H9 (cell line): ENCODE results near the gene ABHD17B. TPM values are rescaled to one million over a fixed set of nuclear protein-coding genes. Genes with fewer than 3 reads are reported as not detected.
A peak's percentile ranks its signal among the peaks of the same experiment; 100 is the strongest.

Experiments used
- DNase-seq: peaks from one replicate; pipeline ENCODE4 v3.0.0-alpha.2; 2017
- H2AFZ ChIP-seq: one replicate; pipeline ENCODE4 v1.6.1; 2013; ENCODE audit warnings: mild to moderate bottlenecking, low read length, control low read depth, moderate library complexity
- H2AK5ac ChIP-seq: 2 replicates; pipeline ENCODE4 v1.6.1; 2013; ENCODE audit warnings: low read length, control low read depth, mixed read lengths; ENCODE audit not compliant: insufficient read length
- H2BK120ac ChIP-seq: one replicate; pipeline ENCODE4 v1.6.1; 2013; ENCODE audit warnings: low read depth, mild to moderate bottlenecking, low read length, control low read depth, inconsistent platforms; ENCODE audit not compliant: poor library complexity, severe bottlenecking
- H2BK12ac ChIP-seq: 2 replicates; pipeline ENCODE4 v1.6.1; 2013; ENCODE audit warnings: low read length, control low read depth, mixed read lengths, low read depth; ENCODE audit not compliant: insufficient read length
- H2BK15ac ChIP-seq: 2 replicates; pipeline ENCODE4 v1.6.1; 2013; ENCODE audit warnings: low read depth, low read length, control low read depth
- H2BK20ac ChIP-seq: one replicate; pipeline ENCODE4 v1.6.1; 2013; ENCODE audit warnings: low read depth, mild to moderate bottlenecking, low read length, control low read depth, inconsistent platforms; ENCODE audit not compliant: poor library complexity, severe bottlenecking
- H2BK5ac ChIP-seq: 2 replicates; pipeline ENCODE4 v1.6.1; 2013; ENCODE audit warnings: low read length, control low read depth, mixed read lengths; ENCODE audit not compliant: insufficient read length
- H3K14ac ChIP-seq: 2 replicates; pipeline ENCODE4 v1.6.1; 2013; ENCODE audit warnings: low read length, control low read depth; ENCODE audit not compliant: insufficient read depth
- H3K18ac ChIP-seq: 2 replicates; pipeline ENCODE4 v1.6.1; 2013; ENCODE audit warnings: low read depth, mild to moderate bottlenecking, mixed read lengths, low read length, control low read depth; ENCODE audit not compliant: insufficient read length
- H3K23ac ChIP-seq: 2 replicates; pipeline ENCODE4 v1.6.1; 2013; ENCODE audit warnings: low read length, control low read depth, mixed read lengths, low read depth; ENCODE audit not compliant: insufficient read length
- H3K23me2 ChIP-seq: 2 replicates; pipeline ENCODE4 v1.6.1; 2013; ENCODE audit warnings: low read depth, mild to moderate bottlenecking, mixed read lengths, low read length, control low read depth; ENCODE audit not compliant: insufficient read length, poor library complexity, severe bottlenecking
- H3K27ac ChIP-seq: 2 replicates; pipeline ENCODE4 v1.5.1; 2013; ENCODE audit warnings: low read length, control low read depth, mixed read lengths, low read depth; ENCODE audit not compliant: insufficient read length
- H3K27me3 ChIP-seq: 2 replicates; pipeline ENCODE4 v1.6.1; 2013; ENCODE audit warnings: low read length, control low read depth, inconsistent platforms; ENCODE audit not compliant: insufficient read depth
- H3K4ac ChIP-seq: 2 replicates; pipeline ENCODE4 v1.6.1; 2013; ENCODE audit warnings: low read depth, mild to moderate bottlenecking, control low read depth, inconsistent platforms, low read length, moderate library complexity
- H3K4me1 ChIP-seq: 2 replicates; pipeline ENCODE4 v1.6.1; 2013; ENCODE audit warnings: low read length, control low read depth, inconsistent platforms; ENCODE audit not compliant: insufficient read depth
- H3K4me2 ChIP-seq: 2 replicates; pipeline ENCODE4 v1.6.1; 2013; ENCODE audit warnings: low read length, control low read depth, mixed read lengths; ENCODE audit not compliant: insufficient read length, insufficient read depth
- H3K56ac ChIP-seq: 2 replicates; pipeline ENCODE4 v1.6.1; 2013; ENCODE audit warnings: low read depth, mild to moderate bottlenecking, mixed read lengths, low read length, control low read depth; ENCODE audit not compliant: insufficient read length
- H3K79me1 ChIP-seq: 2 replicates; pipeline ENCODE4 v1.6.1; 2013; ENCODE audit warnings: low read depth, mild to moderate bottlenecking, moderate library complexity, low read length, control low read depth, inconsistent platforms; ENCODE audit not compliant: insufficient read depth, poor library complexity, severe bottlenecking
- H3K79me2 ChIP-seq: 2 replicates; pipeline ENCODE4 v1.6.1; 2013; ENCODE audit warnings: low read length, control low read depth, inconsistent platforms; ENCODE audit not compliant: insufficient read depth
- H3K9ac ChIP-seq: 2 replicates; pipeline ENCODE4 v1.6.1; 2013; ENCODE audit warnings: low read length, control low read depth, mixed read lengths; ENCODE audit not compliant: insufficient read length; ENCODE audit errors: extremely low read depth
- H3K9me3 ChIP-seq: one replicate; pipeline ENCODE4 v1.6.1; 2013; ENCODE audit warnings: low read depth, low read length, inconsistent platforms; ENCODE audit not compliant: control insufficient read depth
- H3T11ph ChIP-seq: one replicate; pipeline ENCODE4 v1.6.1; 2013; ENCODE audit warnings: mild to moderate bottlenecking, low read length, control low read depth, inconsistent platforms
- H4K20me1 ChIP-seq: one replicate; pipeline ENCODE4 v1.6.1; 2013; ENCODE audit not compliant: control insufficient read depth, insufficient read length, insufficient read depth
- H4K5ac ChIP-seq: 2 replicates; pipeline ENCODE4 v1.6.1; 2013; ENCODE audit warnings: low read depth, mild to moderate bottlenecking, mixed read lengths, low read length, control low read depth; ENCODE audit not compliant: insufficient read length
- H4K8ac ChIP-seq: replicated peaks from 2 replicates; pipeline ENCODE4 v1.6.1; 2013; ENCODE audit warnings: low read length, control low read depth, mixed read lengths, low read depth; ENCODE audit not compliant: insufficient read length
- H4K91ac ChIP-seq: 2 replicates; pipeline ENCODE4 v1.6.1; 2013; ENCODE audit warnings: low read depth, mild to moderate bottlenecking, moderate library complexity, mixed read lengths, low read length, control low read depth; ENCODE audit not compliant: insufficient read length
- H3K27ac Mint-ChIP-seq, 3 experiments: 2 replicates in 2 of 3; 3 replicates in 1 of 3; pipeline ENCODE4 v1.8.0; 2020 to 2021; ENCODE audit warnings: mixed read lengths in 3 of 3, mild to moderate bottlenecking in 1 of 3, moderate library complexity in 1 of 3
- H3K27me3 Mint-ChIP-seq: 2 replicates; pipeline ENCODE4 v1.8.0; 2021; ENCODE audit warnings: low read depth, mild to moderate bottlenecking, moderate library complexity, mixed read lengths
- H3K36me3 Mint-ChIP-seq, 3 experiments: 2 replicates in 2 of 3; 3 replicates in 1 of 3; pipeline ENCODE4 v1.8.0; 2020 to 2021; ENCODE audit warnings: low read depth in 3 of 3, mixed read lengths in 3 of 3; ENCODE audit not compliant: insufficient read depth in 1 of 3
- H3K4me1 Mint-ChIP-seq, 2 experiments: 2 replicates each; pipeline ENCODE4 v1.8.0; 2020; ENCODE audit warnings: mixed read lengths in 2 of 2
- H3K4me3 Mint-ChIP-seq, 2 experiments: 2 replicates in 1 of 2; 3 replicates in 1 of 2; pipeline ENCODE4 v1.8.0; 2020 to 2021; ENCODE audit warnings: mild to moderate bottlenecking in 2 of 2, mixed read lengths in 2 of 2, moderate library complexity in 1 of 2
- H3K9me3 Mint-ChIP-seq, 2 experiments: 2 replicates in 1 of 2; 3 replicates in 1 of 2; pipeline ENCODE4 v1.8.0; 2020; ENCODE audit warnings: mild to moderate bottlenecking in 2 of 2, mixed read lengths in 2 of 2, moderate library complexity in 1 of 2
- WGBS: extraction: QIAGEN DNeasy Blood & Tissue Kit; methylation state at CpG from one replicate; pipeline ENCODE4 v1.1.7; 2013; ENCODE audit warnings: missing lambda C conversion rate, low lambda C conversion rate, mixed read lengths; ENCODE audit not compliant: insufficient read length; ENCODE audit errors: extremely low coverage; 5-methylcytosine and 5-hydroxymethylcytosine counted together
- long read RNA-seq: library from polyadenylated mRNA; unstranded; transcript quantifications from one replicate; pipeline ENCODE4 v2.0.0, GENCODE V29; 2020
- total RNA-seq: library from RNA; stranded (reverse); gene quantifications from 2 replicates; pipeline ENCODE4 v1.2.1, GENCODE V29; 2021
- TF ChIP-seq, protein P1 (sequence below): fragments of 200-600 bp; sonication (generic); conservative IDR thresholded peaks from 3 replicates; pipeline ENCODE4 v1.8.0; 2021; ENCODE audit warnings: antibody characterized with exemption, mild to moderate bottlenecking

Gene ABHD17B
- total RNA-seq: 67.6 and 70.2 TPM in 2 replicates
- long read RNA-seq, transcript ABHD17B-201 (4 exons, 2,614 nt): major isoform, 31 of 47 reads
- long read RNA-seq, partial matches to known transcripts: 8 of 47 reads
- long read RNA-seq, other reads (novel, unspliced or antisense): 8 of 47 reads

DNA sequence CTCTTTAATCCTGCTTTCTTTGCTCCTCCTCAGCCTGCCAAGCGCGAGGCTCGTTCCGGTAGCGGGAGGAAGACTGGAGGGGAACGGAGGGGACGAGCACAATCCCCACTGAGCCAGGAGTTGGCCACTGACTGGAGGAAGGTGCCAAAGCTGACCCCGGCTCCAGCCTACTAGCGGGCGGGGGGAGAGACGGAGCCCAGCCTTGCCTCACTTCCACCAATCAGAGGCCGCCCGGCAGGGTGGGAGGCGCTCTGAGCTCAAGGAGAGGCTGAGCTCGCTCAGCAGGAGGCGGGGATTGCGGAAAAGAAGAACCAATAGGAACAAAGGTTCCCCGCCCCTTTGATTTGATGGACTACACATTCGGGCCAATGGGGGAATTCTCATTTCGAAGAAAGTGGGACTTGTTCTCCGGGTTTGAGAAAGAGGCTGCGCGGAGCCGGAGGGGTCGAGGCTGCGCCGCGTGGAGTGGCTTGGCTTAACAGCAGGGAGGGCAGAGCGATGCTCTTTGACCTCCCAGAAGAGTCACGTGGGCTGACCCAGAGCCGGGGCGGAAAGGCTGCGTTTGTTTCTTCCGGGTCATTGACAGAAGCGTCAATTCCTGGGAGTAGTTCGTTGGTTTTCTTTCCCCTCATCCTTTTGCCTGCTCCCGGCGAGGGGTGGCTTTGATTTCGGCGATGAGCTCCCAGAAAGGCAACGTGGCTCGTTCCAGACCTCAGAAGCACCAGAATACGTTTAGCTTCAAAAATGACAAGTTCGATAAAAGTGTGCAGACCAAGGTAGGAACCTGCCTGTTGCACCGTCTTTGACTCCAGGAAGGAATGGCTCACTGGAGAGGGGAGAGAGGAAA is at the start of gene ABHD17B, which contains the start of gene C9orf85:
Gene ABHD17B, minus strand, starts transcription at position 133 of the 847 bp plus-strand sequence. CDS start 36,113 bp downstream, outside the sequence.
Gene C9orf85, plus strand, starts transcription at position 579 of the 847 bp plus-strand sequence. Its CDS starts 96 bp downstream, at position 675.
- Histone ChIP-seq H3K4me1 (no peaks in the 10 kb centered on the region; the same call in 1 of the 2 replicates), H2BK15ac (no peak within 1 kb of the TSS), H3K9me3 (no peaks in the 10 kb centered on the region), H2BK120ac (no peak within 1 kb of the TSS), H3K27ac (peak within 1 kb of the TSS; percentile 77), H4K20me1 (no peaks in the 10 kb centered on the region), H3K9ac (peak within 1 kb of the TSS; percentile 96), H2AFZ (no peak within 1 kb of the TSS), H3K18ac (peak within 1 kb of the TSS; percentile 96), H2BK12ac (peak within 1 kb of the TSS; percentile 8), H3K14ac (peak within 1 kb of the TSS; percentile 97), H3K56ac (no peak within 1 kb of the TSS), H3K79me1 (no peaks in the 10 kb centered on the region), H2BK5ac (peak within 1 kb of the TSS; percentile 70), H4K5ac (no peak within 1 kb of the TSS), H4K8ac (no peak within 1 kb of the TSS), H3K4me2 (peak within 1 kb of the TSS; percentile 98), H3T11ph (no peak within 1 kb of the TSS), H4K91ac (no peak within 1 kb of the TSS), H3K23me2 (peaks cover 9% of the 10 kb centered on the region), H3K27me3 (no peaks in the 10 kb centered on the region), H3K23ac (no peak within 1 kb of the TSS), H3K4ac (no peak within 1 kb of the TSS), H2AK5ac (no peak within 1 kb of the TSS), H3K79me2 (peaks cover 63% of the 10 kb centered on the region), H2BK20ac (no peak within 1 kb of the TSS)
- TF ChIP-seq, protein P1, sequence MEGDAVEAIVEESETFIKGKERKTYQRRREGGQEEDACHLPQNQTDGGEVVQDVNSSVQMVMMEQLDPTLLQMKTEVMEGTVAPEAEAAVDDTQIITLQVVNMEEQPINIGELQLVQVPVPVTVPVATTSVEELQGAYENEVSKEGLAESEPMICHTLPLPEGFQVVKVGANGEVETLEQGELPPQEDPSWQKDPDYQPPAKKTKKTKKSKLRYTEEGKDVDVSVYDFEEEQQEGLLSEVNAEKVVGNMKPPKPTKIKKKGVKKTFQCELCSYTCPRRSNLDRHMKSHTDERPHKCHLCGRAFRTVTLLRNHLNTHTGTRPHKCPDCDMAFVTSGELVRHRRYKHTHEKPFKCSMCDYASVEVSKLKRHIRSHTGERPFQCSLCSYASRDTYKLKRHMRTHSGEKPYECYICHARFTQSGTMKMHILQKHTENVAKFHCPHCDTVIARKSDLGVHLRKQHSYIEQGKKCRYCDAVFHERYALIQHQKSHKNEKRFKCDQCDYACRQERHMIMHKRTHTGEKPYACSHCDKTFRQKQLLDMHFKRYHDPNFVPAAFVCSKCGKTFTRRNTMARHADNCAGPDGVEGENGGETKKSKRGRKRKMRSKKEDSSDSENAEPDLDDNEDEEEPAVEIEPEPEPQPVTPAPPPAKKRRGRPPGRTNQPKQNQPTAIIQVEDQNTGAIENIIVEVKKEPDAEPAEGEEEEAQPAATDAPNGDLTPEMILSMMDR: no peak
- Mint-ChIP-seq H3K4me3 (peak within 1 kb of the TSS; percentile 97 to 100), H3K36me3 (peaks cover 3 to 9% (median 3%) of the 10 kb centered on the region in 3 experiments; a peak in 6 of 7 replicates), H3K4me1 (peaks cover 45 to 55% of the 10 kb centered on the region in 2 experiments), H3K27ac (peak within 1 kb of the TSS; percentile 99 to 100 (median 99)), H3K9me3 (peaks cover 0 to 4% of the 10 kb centered on the region in 2 experiments; a peak in 3 of 5 replicates), H3K27me3 (no peaks in the 10 kb centered on the region)
- WGBS: no CpG with 5 or more reads among the region's 45 CpGs
- peak; percentile 99 for DNase-seq
